ENCODE results near the gene MICU1. TPM values are rescaled to one million over a fixed set of nuclear protein-coding genes. Genes with fewer than 3 reads are reported as not detected.

The MICU1 gene
- total and polyA plus RNA-seq, 8 donors, result 9.4 to 21.7 (median 12.6) TPM

- DNase-seq (no peak), ATAC-seq (no peak), FAIRE-seq (no peak)
- Histone ChIP-seq H3K27me3 (no peaks in the 10 kb centered on the region), H3K4me3 (no peak overlapping the region), H3K4me1 (no peaks in the 10 kb centered on the region), H3K27ac (no peak overlapping the region), H3K36me3 (no peaks in the 10 kb centered on the region), H3K9me3 (no peaks in the 10 kb centered on the region)
- 77 to 80% methylated on average over 3 of the region's 3 CpGs for WGBS, 2 donors
- no peak for TF ChIP-seq CTCF (IDR thresholded peaks at IDR 0.05)
- intact Hi-C loops (cut with DNase I), result no loop called here
Measured at GRCh38 chr10:72605122-72605521, 20.8 kb downstream of the MICU1 start.

- intact Hi-C loops (cut with DNase I), result no loop called here
- no peaks in the 10 kb centered on the region for H3K36me3 ChIP-seq
- FAIRE-seq (no peak), ATAC-seq (no peak), DNase-seq (no peak)
- no peaks in the 10 kb centered on the region for H3K27me3 ChIP-seq
- H3K27ac ChIP-seq, result no peak overlapping the region
- no peaks in the 10 kb centered on the region for H3K9me3 ChIP-seq
- H3K4me3 ChIP-seq, result no peak overlapping the region
- no peaks in the 10 kb centered on the region for H3K4me1 ChIP-seq
- no peak for TF ChIP-seq CTCF (IDR thresholded peaks at IDR 0.05)
- 93 to 94% methylated on average over 2 of the region's 2 CpGs for WGBS, 2 donors
Measured at GRCh38 chr10:72601144-72601543, 24.7 kb downstream of the MICU1 start.

GRCh38 chr10:72598769-72599701 lies 26.8 kb downstream of the MICU1 start:
- H3K4me1 ChIP-seq, result no peaks in the 10 kb centered on the region

GRCh38 chr10:72597897-72598296 lies 28.0 kb downstream of the MICU1 start:
- no peaks in the 10 kb centered on the region for H3K27me3 ChIP-seq
- DNase-seq, result no peak
- no peaks in the 10 kb centered on the region for H3K9me3 ChIP-seq
- H3K36me3 ChIP-seq, result no peaks in the 10 kb centered on the region
- WGBS, 2 donors, result 95 to 100% methylated on average over 1 of the region's 1 CpG
- TF ChIP-seq CTCF (IDR thresholded peaks at IDR 0.05), result no peak
- no peak overlapping the region for H3K4me3 ChIP-seq
- no peak for FAIRE-seq
- intact Hi-C loops (cut with DNase I), result no loop called here
- H3K27ac ChIP-seq, result no peak overlapping the region
- no peak for ATAC-seq
- H3K4me1 ChIP-seq, result no peaks in the 10 kb centered on the region

More at GRCh38 chr10:72598769-72599701, 26.8 kb downstream of the MICU1 start:
- no peaks in the 10 kb centered on the region for H3K9me3 ChIP-seq
- DNase-seq (no peak), ATAC-seq (no peak), FAIRE-seq (no peak)
- H3K36me3 ChIP-seq, result no peaks in the 10 kb centered on the region
- WGBS, 2 donors, result 86 to 89% methylated on average over 4 of the region's 4 CpGs
- H3K27ac ChIP-seq, result no peak overlapping the region
- H3K4me3 ChIP-seq, result no peak overlapping the region
- no peaks in the 10 kb centered on the region for H3K27me3 ChIP-seq
- intact Hi-C loops (cut with DNase I), result no loop called here
- no peak for TF ChIP-seq CTCF (IDR thresholded peaks at IDR 0.05)

GRCh38 chr10:72595436-72595835 lies 30.4 kb downstream of the MICU1 start:
- ATAC-seq, result no peak
- H3K4me1 ChIP-seq, result no peaks in the 10 kb centered on the region
- no peaks in the 10 kb centered on the region for H3K36me3 ChIP-seq
- no peak overlapping the region for H3K27ac ChIP-seq
- no peak overlapping the region for H3K4me3 ChIP-seq
- DNase-seq, result no peak
- no peaks in the 10 kb centered on the region for H3K9me3 ChIP-seq
- intact Hi-C loops (cut with DNase I), result no loop called here
- WGBS, 2 donors, result 53 to 70% methylated on average over 1 of the region's 1 CpG
- TF ChIP-seq CTCF (IDR thresholded peaks at IDR 0.05), result no peak
- H3K27me3 ChIP-seq, result no peaks in the 10 kb centered on the region
- no peak for FAIRE-seq
